Measurements from ENCODE around the gene TMEM184B.

The TMEM184B gene

DNA sequence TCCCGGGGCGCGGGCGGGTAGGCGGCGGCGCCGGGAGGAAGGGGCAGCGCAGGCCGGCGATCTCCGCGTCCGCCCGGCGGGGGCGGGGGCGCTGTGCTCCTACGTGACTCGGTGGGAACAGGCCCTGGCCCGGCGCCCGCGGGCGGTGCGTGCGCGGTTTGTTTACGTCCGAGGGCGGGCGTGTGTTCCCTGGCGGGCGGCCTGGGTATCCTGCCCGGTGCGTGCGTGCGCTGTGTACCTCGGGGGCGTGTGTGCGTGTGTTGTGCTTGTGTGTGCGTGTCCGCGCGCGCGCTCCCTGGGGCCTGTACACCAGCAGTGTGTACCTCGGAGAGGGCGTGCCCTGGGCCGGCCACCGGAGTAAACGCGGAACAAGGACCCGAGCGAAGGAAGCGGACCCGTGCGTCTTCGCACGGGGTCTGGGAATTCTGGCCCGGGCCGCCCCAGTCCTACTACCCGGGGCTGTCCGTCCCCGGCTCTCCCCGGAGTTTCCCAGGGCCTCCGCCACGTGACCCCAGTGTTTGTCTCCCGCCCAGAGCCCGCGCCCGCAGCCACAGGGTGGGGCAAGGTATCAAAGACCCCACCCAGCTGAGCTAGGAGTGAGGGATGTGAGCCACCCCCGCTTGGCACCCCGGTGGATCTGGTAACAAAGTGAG, 70.2 kb downstream of the TMEM184B start:
- H3K27me3 ChIP-seq (ENCODE audit: control insufficient read depth, insufficient read depth, low read length), result no peaks in the 10 kb centered on the region
- DNase-seq (ENCODE audit: low read depth, low spot score), result no peak
- peaks cover 3% of the 10 kb centered on the region; the same call in 1 of the 2 replicates for H3K4me1 ChIP-seq (ENCODE audit: control insufficient read depth, insufficient read depth, low read length)
- H3K9me3 ChIP-seq (ENCODE audit: control insufficient read depth, insufficient read depth, low read length), result no peaks in the 10 kb centered on the region
- H3K27ac ChIP-seq (ENCODE audit: low read length), result no peak overlapping the region
- peak overlapping the region; percentile 76 for H3K4me3 ChIP-seq (ENCODE audit: low read length)
- no CpG with 5 or more reads among the region's 74 CpGs for WGBS (ENCODE audit: insufficient coverage, insufficient read length)
- no peaks in the 10 kb centered on the region for H3K36me3 ChIP-seq (ENCODE audit: control insufficient read depth, insufficient read depth, low read length)

DNA sequence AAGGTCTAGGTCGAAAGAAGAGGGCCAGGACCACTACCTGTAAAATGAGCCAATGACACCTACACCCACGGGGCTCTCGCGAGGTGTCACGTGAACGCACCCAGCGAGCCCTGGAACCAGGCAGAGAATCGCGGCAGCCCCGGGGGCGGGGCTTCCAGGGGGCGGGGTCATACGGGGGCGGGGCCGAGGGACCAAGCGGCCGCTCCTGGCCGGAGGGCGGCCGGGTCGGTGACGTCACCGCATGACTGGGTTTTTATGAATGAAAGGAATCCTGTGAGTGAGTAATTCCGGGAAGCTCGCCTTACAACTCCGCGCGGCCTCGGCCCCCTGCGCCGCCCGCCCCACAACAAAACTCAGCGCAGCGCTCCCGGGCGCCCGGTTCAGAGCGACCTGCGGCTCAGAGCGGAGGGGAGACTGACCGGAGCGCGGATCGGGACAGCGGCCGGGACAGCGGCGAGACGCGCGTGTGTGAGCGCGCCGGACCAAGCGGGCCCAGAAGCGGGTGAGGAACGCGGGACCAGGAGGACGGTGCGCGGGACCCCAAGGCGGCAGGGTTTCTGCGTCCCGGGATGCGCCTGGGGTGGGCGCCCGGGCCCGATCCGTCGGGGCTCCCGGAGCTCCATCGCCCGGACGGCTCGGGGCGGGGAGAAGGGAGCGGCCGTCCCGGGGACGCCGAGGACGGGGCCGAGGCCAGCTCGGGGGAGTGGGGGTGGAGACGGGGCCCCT, 70.9 kb downstream of the TMEM184B start, which contains the start of gene MAFF:
Gene MAFF, plus strand, starts transcription at position 284 of the 726 bp plus-strand sequence. CDS start 11,860 bp downstream, outside the sequence.
- Histone ChIP-seq H3K4me3 (ENCODE audit: low read length) (peak within 1 kb of the TSS; percentile 76), H3K4me1 (ENCODE audit: control insufficient read depth, insufficient read depth, low read length) (peaks cover 3% of the 10 kb centered on the region; the same call in 1 of the 2 replicates), H3K27ac (ENCODE audit: low read length) (no peak within 1 kb of the TSS), H3K36me3 (ENCODE audit: control insufficient read depth, insufficient read depth, low read length) (no peaks in the 10 kb centered on the region), H3K27me3 (ENCODE audit: control insufficient read depth, insufficient read depth, low read length) (no peaks in the 10 kb centered on the region), H3K9me3 (ENCODE audit: control insufficient read depth, insufficient read depth, low read length) (no peaks in the 10 kb centered on the region)
- DNase-seq (ENCODE audit: low read depth, low spot score), result peak; percentile 77
- no CpG with 5 or more reads among the region's 85 CpGs for WGBS (ENCODE audit: insufficient coverage, insufficient read length)

DNA sequence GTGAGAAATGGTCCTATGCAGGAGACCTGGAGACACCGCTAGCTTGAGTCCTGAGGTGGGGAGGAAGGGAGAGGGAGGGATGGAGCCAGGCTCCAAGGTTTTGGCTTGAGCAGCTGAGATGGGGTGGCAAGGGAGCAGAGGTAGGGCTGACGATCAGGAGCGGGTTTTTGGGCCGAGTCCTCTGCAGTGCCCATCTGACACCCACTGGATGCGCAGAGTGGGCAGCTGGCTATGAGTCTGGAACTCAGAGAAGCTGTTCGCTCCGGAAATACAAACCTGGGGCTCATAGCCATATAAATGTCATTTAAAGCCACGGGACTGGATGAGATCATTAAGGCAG, 71.5 kb downstream of the TMEM184B start:
- Histone ChIP-seq H3K27ac (ENCODE audit: low read length) (no peak overlapping the region), H3K27me3 (ENCODE audit: control insufficient read depth, insufficient read depth, low read length) (no peaks in the 10 kb centered on the region), H3K9me3 (ENCODE audit: control insufficient read depth, insufficient read depth, low read length) (no peaks in the 10 kb centered on the region), H3K36me3 (ENCODE audit: control insufficient read depth, insufficient read depth, low read length) (no peaks in the 10 kb centered on the region), H3K4me3 (ENCODE audit: low read length) (peak overlapping the region; percentile 46; the same call in 1 of the 2 replicates), H3K4me1 (ENCODE audit: control insufficient read depth, insufficient read depth, low read length) (peaks cover 3% of the 10 kb centered on the region; the same call in 1 of the 2 replicates)
- no peak for DNase-seq (ENCODE audit: low read depth, low spot score)
- no CpG with 5 or more reads among the region's 8 CpGs for WGBS (ENCODE audit: insufficient coverage, insufficient read length)

DNA sequence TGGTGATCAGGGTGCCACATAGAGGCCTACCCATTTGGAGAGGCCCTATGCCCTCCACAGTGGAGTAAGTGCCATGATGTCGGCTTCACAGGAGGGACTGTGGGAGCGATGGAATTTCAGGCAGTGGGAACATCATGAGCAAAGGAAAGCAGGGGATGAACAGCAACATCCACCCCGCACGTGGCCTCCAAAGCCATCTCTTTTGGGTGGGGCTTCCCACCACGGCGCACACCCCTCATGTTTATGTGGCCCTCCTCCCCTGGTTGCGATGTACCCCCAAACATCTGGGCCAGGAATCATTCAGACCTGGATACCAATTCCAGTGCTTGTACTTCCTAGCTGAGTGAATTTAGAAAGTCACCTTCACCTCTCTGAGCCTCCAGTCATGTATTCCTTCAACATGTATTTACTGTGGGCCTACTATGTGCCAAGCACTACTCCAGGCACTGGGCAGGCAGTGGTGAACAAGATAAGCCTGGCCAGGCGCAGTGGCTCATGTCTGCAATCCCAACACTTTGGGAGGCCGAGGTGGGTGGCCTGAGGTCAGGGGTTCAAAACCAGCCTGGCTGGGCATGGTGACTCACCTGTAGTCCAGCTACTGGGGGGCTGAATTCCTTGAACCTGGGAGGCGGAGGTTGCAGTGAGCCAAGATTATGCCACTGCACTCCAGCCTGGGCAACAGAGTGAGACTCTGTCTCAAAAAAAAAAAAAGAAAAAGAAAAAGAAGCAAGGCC, 72.8 kb downstream of the TMEM184B start:
- no peak for DNase-seq (ENCODE audit: low read depth, low spot score)
- peaks cover 3% of the 10 kb centered on the region; the same call in 1 of the 2 replicates for H3K4me1 ChIP-seq (ENCODE audit: control insufficient read depth, insufficient read depth, low read length)
- WGBS (ENCODE audit: insufficient coverage, insufficient read length), result no CpG with 5 or more reads among the region's 10 CpGs

DNA sequence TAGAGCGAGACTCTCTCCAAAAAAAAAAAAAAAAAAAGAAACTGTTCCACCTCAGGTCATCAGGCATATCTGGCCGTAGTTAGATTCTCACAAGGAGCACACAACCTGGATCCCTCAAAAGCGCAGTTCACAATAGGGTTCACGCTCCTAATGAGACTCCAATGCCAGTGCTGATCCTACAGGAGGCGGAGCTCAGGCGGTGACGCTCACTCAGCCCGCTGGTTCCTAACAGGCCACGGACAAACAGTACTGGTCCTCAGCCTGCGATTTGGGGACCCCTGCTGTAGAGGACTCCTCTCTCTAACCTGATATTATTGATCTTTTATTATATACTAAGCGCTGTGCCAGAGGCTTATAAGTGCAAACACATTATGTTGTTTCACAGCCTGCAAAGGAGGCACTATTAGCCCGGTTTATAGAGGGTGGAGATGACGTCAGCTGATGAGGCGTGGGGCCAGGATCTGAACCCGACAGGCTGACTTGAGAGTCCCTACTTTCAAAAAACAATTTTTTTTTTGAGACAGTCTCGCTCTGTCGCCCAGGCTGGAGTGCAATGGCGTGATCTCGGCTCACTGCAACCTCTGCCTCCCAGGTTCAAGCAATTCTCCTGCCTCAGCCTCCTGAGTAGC, 75.9 kb downstream of the TMEM184B start:
- no peaks in the 10 kb centered on the region for H3K9me3 ChIP-seq (ENCODE audit: control insufficient read depth, insufficient read depth, low read length)
- DNase-seq (ENCODE audit: low read depth, low spot score), result no peak
- no peak overlapping the region for H3K27ac ChIP-seq (ENCODE audit: low read length)
- no peaks in the 10 kb centered on the region for H3K36me3 ChIP-seq (ENCODE audit: control insufficient read depth, insufficient read depth, low read length)
- no peak overlapping the region for H3K4me3 ChIP-seq (ENCODE audit: low read length)
- no peaks in the 10 kb centered on the region for H3K27me3 ChIP-seq (ENCODE audit: control insufficient read depth, insufficient read depth, low read length)
- peaks cover 4% of the 10 kb centered on the region; the same call in 1 of the 2 replicates for H3K4me1 ChIP-seq (ENCODE audit: control insufficient read depth, insufficient read depth, low read length)
- WGBS (ENCODE audit: insufficient coverage, insufficient read length), result no CpG with 5 or more reads among the region's 19 CpGs

More for the DNA sequence above, 72.8 kb downstream of the TMEM184B start:
- H3K27ac ChIP-seq (ENCODE audit: low read length), result no peak overlapping the region
- H3K4me3 ChIP-seq (ENCODE audit: low read length), result no peak overlapping the region
- H3K9me3 ChIP-seq (ENCODE audit: control insufficient read depth, insufficient read depth, low read length), result no peaks in the 10 kb centered on the region
- H3K36me3 ChIP-seq (ENCODE audit: control insufficient read depth, insufficient read depth, low read length), result no peaks in the 10 kb centered on the region
- H3K27me3 ChIP-seq (ENCODE audit: control insufficient read depth, insufficient read depth, low read length), result no peaks in the 10 kb centered on the region

DNA sequence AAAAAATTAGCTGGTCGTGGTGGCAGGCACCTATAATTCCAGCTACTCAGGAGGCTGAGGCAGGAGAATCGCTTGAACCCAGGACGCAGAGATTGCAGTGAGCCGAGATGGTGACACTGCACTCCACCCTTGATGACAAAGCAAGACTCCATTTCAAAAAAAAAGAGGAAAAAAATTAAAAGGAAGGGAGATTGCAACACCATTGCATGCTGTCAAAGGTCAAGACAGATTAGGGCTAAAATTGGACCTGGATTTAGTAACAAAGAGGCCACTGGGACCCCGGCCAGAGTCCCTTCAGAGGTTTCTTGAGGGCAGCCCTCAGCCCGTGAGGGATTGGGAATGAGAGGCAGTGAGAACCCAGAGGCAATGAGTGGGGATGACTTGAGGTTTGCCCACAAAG, 79.2 kb downstream of the TMEM184B start:
- Histone ChIP-seq H3K9me3 (ENCODE audit: control insufficient read depth, insufficient read depth, low read length) (no peaks in the 10 kb centered on the region), H3K27ac (ENCODE audit: low read length) (no peak overlapping the region), H3K4me1 (ENCODE audit: control insufficient read depth, insufficient read depth, low read length) (peaks cover 1% of the 10 kb centered on the region; the same call in 1 of the 2 replicates), H3K27me3 (ENCODE audit: control insufficient read depth, insufficient read depth, low read length) (no peaks in the 10 kb centered on the region), H3K36me3 (ENCODE audit: control insufficient read depth, insufficient read depth, low read length) (no peaks in the 10 kb centered on the region), H3K4me3 (ENCODE audit: low read length) (no peak overlapping the region)
- DNase-seq (ENCODE audit: low read depth, low spot score), result no peak
- WGBS (ENCODE audit: insufficient coverage, insufficient read length), result no CpG with 5 or more reads among the region's 6 CpGs

DNA sequence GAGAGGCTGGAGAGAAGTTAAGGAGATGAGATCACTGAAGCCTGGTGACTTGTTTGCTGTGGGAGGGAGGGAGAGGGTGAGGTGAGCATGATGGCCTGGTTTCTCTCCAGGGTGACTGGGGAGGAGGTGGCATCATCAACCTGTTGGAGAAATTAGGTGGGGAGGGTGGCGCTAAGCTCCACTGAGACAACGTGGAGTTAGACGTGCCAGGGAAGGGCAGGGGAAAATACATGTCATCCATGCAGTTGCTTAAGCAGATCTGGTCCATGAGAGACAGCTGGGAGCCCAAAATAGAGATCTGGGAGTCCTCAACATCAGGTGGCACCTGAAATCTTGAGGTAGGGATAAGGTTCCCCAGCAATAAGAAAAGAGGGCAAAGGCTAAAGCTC, 80.3 kb downstream of the TMEM184B start:
- Histone ChIP-seq H3K36me3 (ENCODE audit: control insufficient read depth, insufficient read depth, low read length) (no peaks in the 10 kb centered on the region), H3K4me3 (ENCODE audit: low read length) (no peak overlapping the region), H3K27me3 (ENCODE audit: control insufficient read depth, insufficient read depth, low read length) (no peaks in the 10 kb centered on the region), H3K27ac (ENCODE audit: low read length) (no peak overlapping the region), H3K9me3 (ENCODE audit: control insufficient read depth, insufficient read depth, low read length) (no peaks in the 10 kb centered on the region), H3K4me1 (ENCODE audit: control insufficient read depth, insufficient read depth, low read length) (peaks cover 1% of the 10 kb centered on the region; the same call in 1 of the 2 replicates)
- DNase-seq (ENCODE audit: low read depth, low spot score), result no peak
- no CpG with 5 or more reads among the region's 3 CpGs for WGBS (ENCODE audit: insufficient coverage, insufficient read length)

DNA sequence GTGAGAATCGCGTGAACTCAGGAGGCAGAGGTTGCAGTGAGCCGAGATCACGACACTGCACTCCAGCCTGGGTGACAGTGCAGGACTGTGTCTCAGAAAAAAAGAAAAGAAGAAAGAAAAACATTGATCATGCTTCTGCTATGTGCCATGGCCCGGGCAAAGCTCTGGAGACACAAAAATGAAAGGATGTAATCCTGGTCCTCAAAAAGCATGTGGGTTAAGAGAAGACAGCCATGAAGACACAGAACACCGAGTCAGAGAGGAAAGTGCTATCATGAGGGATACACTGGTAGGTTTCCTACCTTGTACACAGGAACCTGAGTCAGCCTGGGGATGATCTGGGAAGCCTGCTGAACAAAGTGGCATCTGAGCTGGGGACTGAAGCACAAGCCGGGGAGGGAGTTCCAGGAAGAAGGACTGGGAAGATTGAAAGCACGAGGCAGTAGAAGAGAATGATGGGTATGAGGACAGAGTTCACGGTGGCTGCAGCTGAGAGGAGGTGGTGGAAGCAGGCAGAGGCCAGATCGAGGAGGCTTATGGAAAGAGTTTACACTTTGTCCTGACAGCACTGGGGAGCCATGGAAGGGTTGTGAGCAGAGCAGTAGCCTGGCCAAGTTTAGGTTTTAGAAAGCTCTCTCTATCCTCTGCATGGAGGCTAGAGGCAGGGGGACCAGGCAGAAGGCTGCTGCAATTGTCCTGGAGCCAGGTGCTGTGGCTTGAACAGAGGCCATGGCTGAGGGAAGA, 80.9 kb downstream of the TMEM184B start:
- H3K27ac ChIP-seq (ENCODE audit: low read length), result no peak overlapping the region
- H3K4me1 ChIP-seq (ENCODE audit: control insufficient read depth, insufficient read depth, low read length), result peaks cover 1% of the 10 kb centered on the region; the same call in 1 of the 2 replicates
- WGBS (ENCODE audit: insufficient coverage, insufficient read length), result no CpG with 5 or more reads among the region's 10 CpGs
- no peak for DNase-seq (ENCODE audit: low read depth, low spot score)
- H3K9me3 ChIP-seq (ENCODE audit: control insufficient read depth, insufficient read depth, low read length), result no peaks in the 10 kb centered on the region
- no peaks in the 10 kb centered on the region for H3K27me3 ChIP-seq (ENCODE audit: control insufficient read depth, insufficient read depth, low read length)
- H3K4me3 ChIP-seq (ENCODE audit: low read length), result no peak overlapping the region
- no peaks in the 10 kb centered on the region for H3K36me3 ChIP-seq (ENCODE audit: control insufficient read depth, insufficient read depth, low read length)

DNA sequence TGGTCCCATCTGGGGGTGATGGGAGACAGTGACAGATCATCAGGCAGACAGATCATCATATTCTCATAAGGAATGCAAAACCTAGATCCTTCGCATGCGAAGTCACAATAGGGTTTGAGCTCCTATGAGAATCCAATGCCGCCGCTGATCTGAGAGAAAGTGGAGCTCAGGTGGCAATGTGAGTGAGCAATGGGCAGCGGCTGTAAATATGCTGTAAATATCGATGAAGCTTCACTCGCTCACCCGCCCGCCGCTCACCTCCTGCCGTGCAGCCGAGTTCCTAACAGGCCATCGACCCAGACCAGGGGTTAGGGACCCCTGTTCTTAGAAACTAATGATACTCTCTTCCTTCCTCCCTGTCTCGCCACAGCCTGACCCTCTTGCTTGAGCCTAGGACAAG, 81.8 kb downstream of the TMEM184B start:
- whole genome bisulfite sequencing (ENCODE audit: insufficient coverage, insufficient read length), result no CpG with 5 or more reads among the region's 14 CpGs

More for the DNA sequence above, 81.8 kb downstream of the TMEM184B start:
- DNase-seq (ENCODE audit: low read depth, low spot score), result no peak
- no peaks in the 10 kb centered on the region for H3K27me3 ChIP-seq (ENCODE audit: control insufficient read depth, insufficient read depth, low read length)
- no peaks in the 10 kb centered on the region for H3K9me3 ChIP-seq (ENCODE audit: control insufficient read depth, insufficient read depth, low read length)
- no peak overlapping the region for H3K4me3 ChIP-seq (ENCODE audit: low read length)
- H3K4me1 ChIP-seq (ENCODE audit: control insufficient read depth, insufficient read depth, low read length), result peaks cover 1% of the 10 kb centered on the region; the same call in 1 of the 2 replicates
- H3K36me3 ChIP-seq (ENCODE audit: control insufficient read depth, insufficient read depth, low read length), result no peaks in the 10 kb centered on the region
- no peak overlapping the region for H3K27ac ChIP-seq (ENCODE audit: low read length)
